Measurements from ENCODE around the gene FES.

The FES gene

GRCh38 chr15:90911302-90911623, 27.0 kb downstream of the FES start:
- Histone ChIP-seq H3K4me3 (ENCODE audit: low read length) (no peak overlapping the region), H3K27me3 (ENCODE audit: control insufficient read depth, insufficient read depth, low read length) (no peaks in the 10 kb centered on the region), H3K9ac (ENCODE audit: low read length) (no peak overlapping the region), H3K9me3 (ENCODE audit: control insufficient read depth, low read length) (no peaks in the 10 kb centered on the region), H3K36me3 (ENCODE audit: control insufficient read depth, insufficient read depth, low read length) (peaks cover 39% of the 10 kb centered on the region), H3K4me1 (ENCODE audit: control insufficient read depth, insufficient read depth, low read length) (no peaks in the 10 kb centered on the region)

GRCh38 chr15:90911906-90912769, 27.8 kb downstream of the FES start:
- no peak overlapping the region for H3K9ac ChIP-seq (ENCODE audit: low read length)
- H3K4me1 ChIP-seq (ENCODE audit: control insufficient read depth, insufficient read depth, low read length), result no peaks in the 10 kb centered on the region
- no peak overlapping the region for H3K4me3 ChIP-seq (ENCODE audit: low read length)
- no peaks in the 10 kb centered on the region for H3K27me3 ChIP-seq (ENCODE audit: control insufficient read depth, insufficient read depth, low read length)
- no peaks in the 10 kb centered on the region for H3K9me3 ChIP-seq (ENCODE audit: control insufficient read depth, low read length)
- H3K36me3 ChIP-seq (ENCODE audit: control insufficient read depth, insufficient read depth, low read length), result peaks cover 32% of the 10 kb centered on the region

- H3K4me1 ChIP-seq (ENCODE audit: control insufficient read depth, insufficient read depth, low read length), result no peaks in the 10 kb centered on the region
- H3K27me3 ChIP-seq (ENCODE audit: control insufficient read depth, insufficient read depth, low read length), result no peaks in the 10 kb centered on the region
- H3K4me3 ChIP-seq (ENCODE audit: low read length), result no peak overlapping the region
- peaks cover 38% of the 10 kb centered on the region for H3K36me3 ChIP-seq (ENCODE audit: control insufficient read depth, insufficient read depth, low read length)
- H3K9me3 ChIP-seq (ENCODE audit: control insufficient read depth, low read length), result no peaks in the 10 kb centered on the region
- no peak overlapping the region for H3K9ac ChIP-seq (ENCODE audit: low read length)
Observed at GRCh38 chr15:90912770-90913075, 28.4 kb downstream of the FES start.

GRCh38 chr15:90913398-90913944, 29.2 kb downstream of the FES start:
- H3K9me3 ChIP-seq (ENCODE audit: control insufficient read depth, low read length), result no peaks in the 10 kb centered on the region
- H3K4me3 ChIP-seq (ENCODE audit: low read length), result no peak overlapping the region
- H3K4me1 ChIP-seq (ENCODE audit: control insufficient read depth, insufficient read depth, low read length), result no peaks in the 10 kb centered on the region
- no peak overlapping the region for H3K9ac ChIP-seq (ENCODE audit: low read length)
- H3K36me3 ChIP-seq (ENCODE audit: control insufficient read depth, insufficient read depth, low read length), result peaks cover 38% of the 10 kb centered on the region
- no peaks in the 10 kb centered on the region for H3K27me3 ChIP-seq (ENCODE audit: control insufficient read depth, insufficient read depth, low read length)

GRCh38 chr15:90914305-90915080, 30.2 kb downstream of the FES start:
- Histone ChIP-seq H3K27me3 (ENCODE audit: control insufficient read depth, insufficient read depth, low read length) (no peaks in the 10 kb centered on the region), H3K4me3 (ENCODE audit: low read length) (no peak overlapping the region), H3K9ac (ENCODE audit: low read length) (no peak overlapping the region), H3K36me3 (ENCODE audit: control insufficient read depth, insufficient read depth, low read length) (peaks cover 38% of the 10 kb centered on the region), H3K4me1 (ENCODE audit: control insufficient read depth, insufficient read depth, low read length) (no peaks in the 10 kb centered on the region), H3K9me3 (ENCODE audit: control insufficient read depth, low read length) (no peaks in the 10 kb centered on the region)

- no peak overlapping the region for H3K9ac ChIP-seq (ENCODE audit: low read length)
Observed at GRCh38 chr15:90915216-90915807, 31.0 kb downstream of the FES start.

GRCh38 chr15:90915808-90916440, 31.6 kb downstream of the FES start:
- H3K36me3 ChIP-seq (ENCODE audit: control insufficient read depth, insufficient read depth, low read length), result peaks cover 27% of the 10 kb centered on the region
- H3K9me3 ChIP-seq (ENCODE audit: control insufficient read depth, low read length), result no peaks in the 10 kb centered on the region

More at GRCh38 chr15:90915216-90915807, 31.0 kb downstream of the FES start:
- H3K4me3 ChIP-seq (ENCODE audit: low read length), result no peak overlapping the region
- H3K27me3 ChIP-seq (ENCODE audit: control insufficient read depth, insufficient read depth, low read length), result no peaks in the 10 kb centered on the region
- H3K36me3 ChIP-seq (ENCODE audit: control insufficient read depth, insufficient read depth, low read length), result peaks cover 34% of the 10 kb centered on the region
- H3K9me3 ChIP-seq (ENCODE audit: control insufficient read depth, low read length), result no peaks in the 10 kb centered on the region
- H3K4me1 ChIP-seq (ENCODE audit: control insufficient read depth, insufficient read depth, low read length), result no peaks in the 10 kb centered on the region

GRCh38 chr15:90916461-90916860, 32.2 kb downstream of the FES start:
- Histone ChIP-seq H3K9ac (ENCODE audit: low read length) (no peak overlapping the region), H3K36me3 (ENCODE audit: control insufficient read depth, insufficient read depth, low read length) (peaks cover 22% of the 10 kb centered on the region), H3K27me3 (ENCODE audit: control insufficient read depth, insufficient read depth, low read length) (no peaks in the 10 kb centered on the region), H3K9me3 (ENCODE audit: control insufficient read depth, low read length) (no peaks in the 10 kb centered on the region), H3K4me1 (ENCODE audit: control insufficient read depth, insufficient read depth, low read length) (no peaks in the 10 kb centered on the region), H3K4me3 (ENCODE audit: low read length) (no peak overlapping the region)

More at GRCh38 chr15:90915808-90916440, 31.6 kb downstream of the FES start:
- H3K9ac ChIP-seq (ENCODE audit: low read length), result no peak overlapping the region
- no peaks in the 10 kb centered on the region for H3K4me1 ChIP-seq (ENCODE audit: control insufficient read depth, insufficient read depth, low read length)
- no peak overlapping the region for H3K4me3 ChIP-seq (ENCODE audit: low read length)
- H3K27me3 ChIP-seq (ENCODE audit: control insufficient read depth, insufficient read depth, low read length), result no peaks in the 10 kb centered on the region

GRCh38 chr15:90917569-90917968, 33.3 kb downstream of the FES start:
- H3K9me3 ChIP-seq (ENCODE audit: control insufficient read depth, low read length), result no peaks in the 10 kb centered on the region
- H3K9ac ChIP-seq (ENCODE audit: low read length), result no peak overlapping the region
- no peak overlapping the region for H3K4me3 ChIP-seq (ENCODE audit: low read length)
- peaks cover 12% of the 10 kb centered on the region for H3K36me3 ChIP-seq (ENCODE audit: control insufficient read depth, insufficient read depth, low read length)
- H3K27me3 ChIP-seq (ENCODE audit: control insufficient read depth, insufficient read depth, low read length), result no peaks in the 10 kb centered on the region
- no peaks in the 10 kb centered on the region for H3K4me1 ChIP-seq (ENCODE audit: control insufficient read depth, insufficient read depth, low read length)

GRCh38 chr15:90918034-90918788, 33.9 kb downstream of the FES start:
- H3K4me3 ChIP-seq (ENCODE audit: low read length), result no peak overlapping the region
- no peaks in the 10 kb centered on the region for H3K4me1 ChIP-seq (ENCODE audit: control insufficient read depth, insufficient read depth, low read length)
- H3K9me3 ChIP-seq (ENCODE audit: control insufficient read depth, low read length), result no peaks in the 10 kb centered on the region
- peaks cover 7% of the 10 kb centered on the region for H3K36me3 ChIP-seq (ENCODE audit: control insufficient read depth, insufficient read depth, low read length)
- no peaks in the 10 kb centered on the region for H3K27me3 ChIP-seq (ENCODE audit: control insufficient read depth, insufficient read depth, low read length)
- H3K9ac ChIP-seq (ENCODE audit: low read length), result no peak overlapping the region

- Histone ChIP-seq H3K4me1 (ENCODE audit: control insufficient read depth, insufficient read depth, low read length) (no peaks in the 10 kb centered on the region), H3K9me3 (ENCODE audit: control insufficient read depth, low read length) (no peaks in the 10 kb centered on the region), H3K36me3 (ENCODE audit: control insufficient read depth, insufficient read depth, low read length) (peaks cover 7% of the 10 kb centered on the region), H3K9ac (ENCODE audit: low read length) (no peak overlapping the region), H3K4me3 (ENCODE audit: low read length) (no peak overlapping the region), H3K27me3 (ENCODE audit: control insufficient read depth, insufficient read depth, low read length) (no peaks in the 10 kb centered on the region)
Observed at GRCh38 chr15:90918835-90919234, 34.5 kb downstream of the FES start.

Data from mucosa of stomach (tissue), 1 donor.